Stimulated activated CD4-positive, alpha-beta T cell treated with anti-CD3 and anti-CD28 coated beads, Interleukin-2, amount 100 ng/mL, for 48 hours (primary cell): ENCODE results near the gene DLG2.

Source experiments
- DNase-seq, 2 donors: peaks; one replicate each; pipeline ENCODE4 v3.0.0-alpha.2; 2020

Gene DLG2

GRCh38 chr11:83682611-83682973 lies 1944.6 kb downstream of the DLG2 start:
- DNase-seq: no peak

- DNase-seq: no peak
These were observed 1945.1 kb downstream of the DLG2 start for GRCh38 chr11:83681906-83682610.

DNA sequence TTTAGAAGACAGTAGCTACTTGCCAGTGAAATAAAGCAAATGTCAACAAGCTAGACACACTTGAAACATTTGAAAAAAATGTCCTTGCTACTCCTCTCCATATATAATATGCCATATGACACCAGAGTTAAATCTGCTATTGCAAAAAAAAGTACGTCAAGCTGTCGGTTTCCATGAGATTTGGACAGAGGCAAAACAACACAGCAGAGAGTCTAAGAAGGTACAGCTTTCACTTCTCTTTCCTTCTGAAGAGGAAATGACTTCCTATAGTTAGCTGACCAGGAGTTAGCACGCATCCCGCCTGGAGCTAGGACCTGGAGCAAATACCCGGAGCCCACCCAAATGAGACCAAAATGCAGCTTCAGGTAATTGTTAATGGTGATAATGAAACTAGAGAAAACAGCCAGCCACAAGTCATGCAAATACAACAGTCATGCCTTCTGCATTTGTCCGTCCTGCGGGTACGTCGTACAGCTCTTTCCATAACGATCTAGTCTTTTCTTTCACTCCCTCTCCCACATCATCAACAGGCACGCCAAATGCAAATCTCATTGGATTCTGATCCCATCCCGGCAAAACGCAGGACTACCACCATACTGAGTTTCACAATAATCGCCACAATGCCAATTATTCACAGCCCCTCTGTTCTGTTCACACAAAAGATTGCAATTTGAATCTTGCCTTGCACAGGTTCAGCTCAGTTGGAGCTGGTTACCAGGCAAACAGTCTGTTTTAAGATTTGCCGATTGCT lies 1945.9 kb downstream of the DLG2 start:
- no peak for DNase-seq

DNA sequence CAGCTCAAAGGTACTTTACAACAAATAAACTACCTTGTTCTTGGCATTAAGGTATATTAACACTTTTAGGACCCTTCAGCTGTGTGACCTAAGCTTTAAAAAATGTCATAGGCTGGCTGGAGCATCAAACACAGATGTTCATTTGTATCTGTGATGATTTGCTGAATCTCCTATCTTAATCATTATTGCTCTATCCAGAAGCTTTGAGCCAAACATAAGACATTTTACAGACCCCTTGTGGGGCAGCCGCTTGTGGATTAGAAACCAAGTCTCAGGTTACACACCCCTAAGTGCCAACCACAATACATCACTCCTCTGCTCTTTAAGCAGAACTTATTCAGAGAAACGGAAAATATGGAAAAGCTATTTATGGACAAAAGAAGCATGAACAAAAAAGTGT lies 1946.8 kb downstream of the DLG2 start:
- DNase-seq: no peak

DNA sequence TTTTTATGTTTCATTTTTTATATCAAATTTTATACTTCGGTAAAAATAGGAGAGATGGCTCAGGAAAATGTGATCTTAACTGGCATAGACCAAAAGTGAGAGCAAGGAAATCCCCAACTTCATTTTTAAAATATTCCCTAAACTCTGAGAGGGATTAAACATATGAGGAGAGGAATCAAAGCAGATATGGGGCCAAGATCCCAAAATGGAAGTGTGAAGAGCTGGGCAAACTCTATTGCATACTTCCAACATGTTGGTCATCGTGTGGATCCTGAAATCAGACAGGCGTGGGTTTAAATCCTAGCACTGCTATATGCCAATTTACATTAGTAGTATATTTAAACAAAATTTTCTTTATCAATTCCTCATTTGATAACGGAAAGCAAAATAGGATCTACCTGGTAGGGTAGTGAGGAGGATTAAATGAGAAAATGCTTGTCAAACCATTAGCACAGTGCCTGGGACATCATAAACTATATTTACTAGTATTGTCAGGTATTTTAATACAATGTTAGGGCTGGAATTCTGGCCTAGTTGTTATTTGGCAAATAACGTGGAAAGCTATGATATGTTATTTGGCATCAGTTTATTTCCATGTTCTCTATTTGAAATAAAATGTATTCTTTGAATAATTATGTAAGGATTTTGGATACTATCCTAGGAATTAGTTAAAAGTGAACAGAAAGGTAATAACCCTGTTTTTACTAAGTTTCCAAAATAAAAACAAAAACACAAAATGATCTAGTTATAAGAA lies 1948.1 kb downstream of the DLG2 start:
- DNase-seq: no peak

- DNase-seq: no peak
These were observed 1949.4 kb downstream of the DLG2 start for GRCh38 chr11:83677730-83678129.

DNA sequence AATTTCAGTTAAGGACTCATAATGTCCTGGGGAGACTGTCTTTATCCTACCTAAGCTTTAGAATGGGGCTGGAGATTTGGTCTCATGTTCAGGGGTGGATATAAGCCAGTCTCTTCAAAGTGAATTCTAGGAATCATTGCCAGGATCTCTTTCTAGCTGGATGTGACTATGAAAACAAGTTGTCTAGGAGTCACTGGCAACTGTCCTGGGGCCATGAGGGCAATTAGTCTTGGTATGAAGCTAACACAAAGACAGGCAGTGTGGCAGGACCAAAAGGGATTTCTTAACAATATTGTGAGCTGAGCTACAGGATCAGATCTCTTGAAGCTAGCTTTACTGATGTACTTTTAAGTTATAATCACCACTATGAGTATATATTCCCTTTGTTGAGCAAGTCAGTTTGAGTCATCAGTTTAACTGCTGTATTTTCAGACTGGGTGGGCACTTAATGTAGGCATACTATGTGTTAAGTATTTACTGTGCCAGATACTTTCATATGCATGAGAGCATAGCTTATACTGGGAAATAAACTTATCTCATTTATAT lies 1951.0 kb downstream of the DLG2 start:
- DNase-seq: no peak

GRCh38 chr11:83674102-83674896 lies 1952.8 kb downstream of the DLG2 start:
- DNase-seq: no peak

- DNase-seq: no peak
These were observed 1955.9 kb downstream of the DLG2 start for GRCh38 chr11:83671289-83671688.

GRCh38 chr11:83666149-83666548 lies 1961.0 kb downstream of the DLG2 start:
- no peak for DNase-seq

DNA sequence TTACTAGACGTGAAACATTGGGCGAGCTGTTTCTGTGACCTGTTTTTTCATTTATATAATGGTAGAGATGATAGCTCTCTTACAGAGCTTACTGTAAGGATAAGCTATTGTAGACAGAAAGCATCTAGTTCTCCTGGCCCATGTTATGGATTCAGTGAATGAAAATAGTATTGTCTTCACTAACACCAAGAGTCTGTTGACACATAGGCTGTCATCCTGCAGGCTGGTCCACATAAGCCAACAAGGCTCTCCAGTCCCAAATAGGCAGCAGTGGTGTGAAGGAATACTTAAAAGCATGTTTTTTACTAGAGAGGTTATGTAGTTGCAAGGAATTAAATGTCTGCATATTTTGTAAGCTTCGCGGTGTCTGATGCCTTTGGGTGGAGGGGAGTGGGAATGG lies 1963.2 kb downstream of the DLG2 start:
- no peak for DNase-seq

- no peak for DNase-seq
These were observed 1963.7 kb downstream of the DLG2 start for GRCh38 chr11:83663446-83663845.

DNA sequence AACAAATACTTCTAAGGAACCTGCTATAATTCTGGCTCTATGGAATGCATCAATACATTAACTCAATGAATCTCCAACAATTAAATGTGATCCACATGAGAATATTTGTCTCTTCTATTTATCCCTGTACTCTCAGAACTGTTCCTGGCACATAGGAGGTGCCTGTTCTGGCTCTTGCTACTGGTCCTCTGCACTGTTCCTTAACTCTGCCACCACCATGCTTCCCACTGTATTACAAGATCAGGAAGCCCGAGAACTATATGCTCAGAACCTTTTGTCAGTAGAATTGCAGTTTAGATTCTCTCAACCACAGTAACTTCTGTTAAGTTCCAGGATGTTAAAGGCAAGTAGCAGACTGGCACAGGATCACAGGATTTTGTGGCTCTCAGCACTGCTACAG lies 1964.7 kb downstream of the DLG2 start:
- DNase-seq: no peak

DNA sequence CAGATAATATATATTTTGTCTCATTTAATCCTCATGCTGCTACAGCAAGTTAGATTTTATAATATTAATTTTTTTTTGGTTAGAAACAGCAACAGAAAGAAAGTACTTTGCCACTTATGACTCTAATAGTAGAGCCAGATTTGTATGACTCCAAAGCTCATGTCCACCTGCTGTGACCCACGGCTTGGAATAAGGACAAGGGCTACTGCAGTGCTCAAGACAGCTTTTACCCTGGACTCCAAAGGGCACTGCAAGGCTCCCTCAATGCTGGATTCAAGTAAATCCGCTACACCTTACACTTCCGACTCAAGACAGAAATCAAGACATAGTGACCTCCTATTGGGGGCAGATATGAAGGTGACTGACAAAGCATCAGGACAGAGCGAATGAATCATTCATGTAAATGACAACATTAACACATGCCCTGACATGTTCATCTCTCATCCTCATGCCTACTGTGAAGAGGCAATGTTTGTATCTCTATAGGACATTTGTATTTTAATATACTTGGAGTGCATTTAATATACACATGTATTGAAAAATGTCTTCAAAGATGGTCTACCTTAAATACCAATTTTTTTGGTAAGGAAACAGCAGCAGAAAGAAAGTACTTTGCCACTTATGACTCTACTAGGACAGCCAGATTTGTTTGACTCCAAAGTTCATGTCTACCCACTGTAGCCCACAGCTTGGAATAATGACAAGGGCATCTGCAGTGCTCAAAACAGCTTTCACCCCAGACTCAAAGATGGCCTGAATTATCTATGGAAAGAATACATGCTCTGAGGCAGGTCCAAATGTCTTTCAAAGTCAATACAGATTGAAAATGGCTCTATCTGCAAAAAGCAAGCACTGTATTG lies 1965.4 kb downstream of the DLG2 start:
- DNase-seq: no peak

DNA sequence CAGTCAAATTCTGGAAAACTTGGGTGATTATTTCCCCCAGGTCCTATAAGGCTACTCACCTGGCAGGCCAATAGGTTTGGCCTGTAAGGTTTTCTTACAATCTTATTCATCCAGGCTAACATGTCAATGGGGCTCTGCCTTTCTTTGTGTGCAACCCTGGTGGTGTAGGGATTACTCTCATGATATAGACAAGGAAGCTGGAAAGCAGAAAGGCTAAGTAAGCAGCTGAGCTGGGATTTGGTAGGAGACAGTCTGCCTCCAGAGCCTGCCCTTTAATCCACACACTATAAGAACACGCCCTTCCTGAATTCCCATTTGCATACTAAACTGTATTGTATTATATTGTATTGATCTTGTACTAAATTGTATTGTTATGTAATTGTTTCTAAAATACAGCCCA lies 1967.7 kb downstream of the DLG2 start:
- DNase-seq: no peak

- DNase-seq: no peak
These were observed 1970.3 kb downstream of the DLG2 start for GRCh38 chr11:83656796-83657330.

DNA sequence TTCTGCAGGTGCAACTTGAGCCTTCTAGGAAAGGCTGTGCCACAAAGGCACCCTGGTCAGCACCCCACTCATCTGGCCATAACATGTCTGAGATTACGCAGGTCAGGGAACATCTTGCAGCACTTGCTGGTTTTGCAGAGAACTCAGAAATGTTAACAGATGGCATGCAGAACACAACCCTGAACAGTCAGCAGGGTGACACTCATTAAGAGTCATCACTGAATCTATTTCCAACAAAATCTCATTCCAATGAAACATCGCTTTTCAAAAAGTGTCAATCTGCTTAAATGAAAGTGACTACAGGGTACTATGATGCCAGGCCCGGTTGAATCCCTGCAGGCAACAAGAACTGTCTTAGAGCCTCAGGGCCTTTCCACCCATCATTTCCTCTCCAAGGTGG lies 1971.2 kb downstream of the DLG2 start:
- DNase-seq: no peak

GRCh38 chr11:83649528-83649855 lies 1977.7 kb downstream of the DLG2 start:
- no peak for DNase-seq

DNA sequence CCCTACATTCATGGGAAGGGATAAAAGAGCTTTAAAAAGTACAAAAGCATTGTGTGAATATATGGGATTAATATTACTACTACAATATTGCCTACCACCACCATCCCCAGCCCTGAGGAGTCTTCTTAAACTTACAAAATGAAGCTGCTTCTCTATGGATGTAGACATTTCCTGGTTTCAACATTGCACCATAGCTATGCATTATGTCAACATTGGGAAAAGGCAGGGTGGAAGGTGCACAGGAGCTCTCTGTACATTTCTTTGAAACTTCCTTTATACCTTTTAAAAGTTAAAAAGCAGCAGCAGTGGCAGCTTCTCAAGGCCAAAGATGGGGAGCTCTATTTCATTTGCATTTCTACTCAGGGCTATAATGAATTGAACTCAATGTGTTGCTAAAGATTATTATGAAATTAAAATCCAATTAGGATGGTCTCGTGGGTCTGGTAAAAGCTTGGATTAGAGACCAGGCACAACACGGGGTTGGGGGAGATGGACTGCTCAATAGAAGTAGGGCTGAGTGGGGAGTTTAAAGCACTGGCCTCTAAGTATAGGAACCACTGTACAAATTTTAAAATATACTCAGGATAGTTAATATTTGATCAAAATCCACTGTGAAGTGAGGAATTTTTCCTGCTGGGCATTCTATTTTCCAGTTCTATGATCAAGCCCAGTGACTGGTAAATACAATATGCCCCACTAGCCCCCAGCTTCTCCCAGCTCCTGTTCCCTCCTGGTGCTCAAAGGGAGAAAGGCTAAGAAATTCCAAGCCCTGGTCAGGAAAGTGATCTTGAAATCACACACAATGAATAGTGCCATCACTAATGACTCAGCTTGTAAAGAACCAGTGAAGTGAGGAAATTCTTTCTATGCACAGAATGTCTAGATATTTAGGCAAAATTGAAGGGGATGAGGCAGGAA lies 1978.3 kb downstream of the DLG2 start:
- no peak for DNase-seq

DNA sequence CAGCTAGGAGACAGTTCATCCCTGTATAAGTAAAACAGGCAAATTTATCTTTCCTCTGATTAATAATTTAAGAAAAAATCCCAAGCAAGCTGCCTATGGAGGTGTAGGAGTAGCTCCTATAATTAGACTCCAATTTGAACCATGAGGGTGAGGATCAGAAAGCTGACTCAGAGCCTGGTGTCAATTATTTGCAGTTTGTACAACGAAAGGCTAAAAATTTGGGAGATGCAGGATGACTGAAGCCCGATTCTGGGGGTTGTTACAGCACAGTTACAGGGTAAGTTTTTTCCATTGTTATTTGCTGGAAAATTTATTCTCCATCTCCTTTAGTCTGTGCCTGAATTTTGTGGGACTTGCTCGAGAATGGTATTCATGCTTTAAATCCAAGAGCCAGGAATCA lies 1981.6 kb downstream of the DLG2 start:
- no peak for DNase-seq

DNA sequence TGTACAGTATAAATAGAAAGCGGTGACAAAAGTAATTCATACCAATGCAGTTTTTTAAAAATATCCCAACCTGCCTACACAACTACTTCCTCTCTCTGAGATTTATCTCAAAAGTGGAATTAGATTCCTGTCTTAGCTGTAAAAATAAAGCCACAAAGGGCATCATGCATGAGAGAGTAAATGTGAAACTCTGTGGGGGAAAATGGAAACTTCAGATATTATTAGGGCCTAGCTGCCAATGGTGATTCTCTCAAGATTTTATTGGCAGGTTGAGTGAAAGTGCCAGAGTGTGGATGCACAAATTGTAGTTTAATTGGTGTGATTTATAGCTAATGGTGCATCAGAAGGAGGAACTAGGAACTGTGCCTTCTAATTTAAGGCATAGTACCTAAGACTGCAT lies 1984.0 kb downstream of the DLG2 start:
- DNase-seq: no peak
